ENCODE measurements around the gene CPA3.

Gene CPA3

DNA sequence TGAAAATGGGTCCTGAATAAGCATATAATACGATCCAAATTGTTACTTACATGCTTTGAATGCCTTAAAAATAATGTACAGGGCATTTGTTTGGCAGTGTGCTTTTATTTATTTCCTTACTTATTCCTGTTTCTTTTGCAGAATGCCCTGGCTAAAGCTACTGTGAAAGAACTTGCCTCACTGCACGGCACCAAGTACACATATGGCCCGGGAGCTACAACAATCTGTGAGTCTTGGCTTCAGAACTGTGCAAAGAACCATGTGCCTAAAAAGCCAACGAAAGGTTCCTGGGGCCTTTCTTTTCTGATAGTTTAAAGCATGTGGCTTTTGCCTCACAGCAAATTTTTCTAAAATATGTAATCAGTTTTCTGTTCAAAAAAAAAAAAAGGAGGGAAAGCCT is 7.8 kb upstream of the CPA3 start:
- DNase-seq (ENCODE audit: low read depth in 4 of 4, low spot score in 1 of 4), result no peak

DNA sequence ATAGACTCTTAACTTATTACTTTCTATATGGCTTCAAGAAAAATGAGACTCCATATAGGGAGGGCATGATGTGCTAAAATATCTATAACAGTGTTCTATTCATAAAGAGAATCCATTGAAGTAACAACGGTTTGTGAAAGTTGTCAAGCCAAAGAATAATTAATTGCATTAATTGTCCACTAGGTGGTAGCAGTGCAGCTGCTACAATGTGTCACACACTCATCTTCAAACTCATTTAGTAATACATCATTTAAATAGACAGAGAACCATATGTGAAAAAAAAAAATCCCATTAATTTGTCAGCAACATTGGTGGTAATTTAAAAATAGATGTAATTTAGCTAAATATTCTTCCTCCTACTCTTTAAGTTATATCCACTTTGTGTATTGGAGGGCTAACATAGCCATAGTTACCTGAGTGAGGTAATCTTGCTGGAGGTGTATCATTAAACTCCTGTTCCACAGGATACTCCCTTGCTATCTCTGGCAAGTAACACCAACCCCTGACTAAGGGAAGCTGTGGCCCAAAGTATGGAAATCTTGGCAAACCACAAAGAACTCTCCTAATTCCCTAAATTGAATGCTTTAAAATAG is 3.7 kb upstream of the CPA3 start:
- DNase-seq (ENCODE audit: low read depth in 4 of 4, low spot score in 1 of 4), result no peak

DNA sequence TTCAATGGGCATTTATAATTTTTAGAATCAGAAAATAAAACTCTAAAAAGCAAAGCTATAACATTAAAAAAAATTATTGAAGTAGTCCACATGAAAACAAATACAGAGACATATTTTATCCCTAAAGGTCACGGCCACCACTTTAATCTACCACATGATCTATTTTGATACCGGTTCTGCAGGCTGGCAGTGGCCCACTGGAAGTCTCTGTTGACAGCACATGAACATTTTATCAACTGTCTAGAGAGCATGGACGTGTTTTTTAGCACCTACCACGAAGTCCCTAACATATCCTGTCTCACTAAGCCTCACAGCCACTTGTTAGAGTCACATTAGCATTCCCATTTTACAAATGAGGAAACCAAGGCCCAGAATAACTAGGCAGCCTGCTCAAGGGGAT is 1.8 kb upstream of the CPA3 start:
- no peak for DNase-seq (ENCODE audit: low read depth in 4 of 4, low spot score in 1 of 4)

DNA sequence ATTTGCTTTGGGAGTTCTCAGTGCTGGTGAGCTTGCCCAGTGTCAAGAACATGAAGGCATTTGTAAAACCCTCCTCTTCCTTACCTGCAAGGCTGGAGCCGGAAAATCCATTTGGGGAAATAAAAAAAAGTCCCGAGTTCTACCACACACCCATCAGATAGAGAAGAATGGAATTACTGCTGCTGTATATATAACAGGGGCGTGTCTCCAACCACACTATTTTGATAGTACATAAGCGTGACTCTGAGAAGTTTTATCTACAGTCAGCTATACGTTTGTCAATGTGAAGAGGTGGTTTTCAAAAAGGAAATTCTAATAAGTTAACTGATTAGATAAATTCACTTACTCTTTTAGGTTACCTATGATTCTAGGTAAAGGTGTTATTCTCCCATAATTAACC is 1.3 kb upstream of the CPA3 start:
- no peak for DNase-seq (ENCODE audit: low read depth in 4 of 4, low spot score in 1 of 4)

DNA sequence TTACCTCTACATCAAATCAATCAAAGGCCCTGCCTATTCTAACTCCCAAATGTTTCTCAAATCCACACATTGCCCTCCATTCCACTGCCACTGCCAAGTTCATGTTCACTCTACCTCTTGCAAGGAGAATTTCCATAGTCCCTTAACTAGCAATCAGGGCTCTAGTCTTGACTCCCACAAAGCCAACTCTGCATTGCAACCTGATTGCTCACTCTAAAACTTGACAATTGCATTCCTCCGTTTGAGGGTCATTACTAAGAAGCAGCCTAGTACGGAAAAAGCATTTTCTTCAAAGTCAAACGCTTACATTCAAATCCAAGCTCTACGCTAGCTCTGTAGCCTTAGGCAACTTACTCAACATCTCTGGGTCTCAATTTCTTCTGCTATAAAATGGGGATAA is 1.2 kb downstream of the CPA3 start:
- DNase-seq (ENCODE audit: low read depth in 4 of 4, low spot score in 1 of 4), result no peak

DNA sequence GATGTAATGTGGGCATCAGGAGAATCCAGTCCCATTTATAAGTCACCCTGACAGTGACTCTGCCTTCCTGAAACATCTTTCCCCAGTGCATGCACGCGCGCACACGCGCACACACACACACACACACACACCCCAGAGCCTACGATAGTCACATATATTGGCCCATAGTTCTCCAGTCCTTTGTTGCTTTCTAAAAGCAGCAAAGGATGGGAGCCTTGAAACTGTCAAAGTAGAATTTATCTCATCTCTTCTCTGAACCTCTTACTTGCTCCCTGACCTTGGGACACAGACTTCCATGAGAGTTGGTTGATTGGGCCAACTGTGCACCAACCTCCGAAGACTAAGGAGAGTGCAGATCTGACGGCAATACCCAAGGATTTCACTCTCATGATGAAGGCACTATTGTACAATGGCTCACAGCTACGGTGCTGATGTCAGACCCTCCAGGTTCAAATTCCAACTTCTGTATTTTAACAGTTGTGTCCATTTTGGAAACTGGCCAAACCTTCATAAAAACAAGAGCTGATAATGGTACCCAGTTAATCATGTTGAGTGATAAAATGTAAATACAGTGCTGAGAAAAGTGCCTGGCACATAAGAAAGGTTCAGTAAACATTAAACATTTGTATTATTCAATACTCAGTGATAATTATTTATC is 8.3 kb downstream of the CPA3 start:
- no peak for DNase-seq (ENCODE audit: low read depth in 4 of 4, low spot score in 1 of 4)

DNA sequence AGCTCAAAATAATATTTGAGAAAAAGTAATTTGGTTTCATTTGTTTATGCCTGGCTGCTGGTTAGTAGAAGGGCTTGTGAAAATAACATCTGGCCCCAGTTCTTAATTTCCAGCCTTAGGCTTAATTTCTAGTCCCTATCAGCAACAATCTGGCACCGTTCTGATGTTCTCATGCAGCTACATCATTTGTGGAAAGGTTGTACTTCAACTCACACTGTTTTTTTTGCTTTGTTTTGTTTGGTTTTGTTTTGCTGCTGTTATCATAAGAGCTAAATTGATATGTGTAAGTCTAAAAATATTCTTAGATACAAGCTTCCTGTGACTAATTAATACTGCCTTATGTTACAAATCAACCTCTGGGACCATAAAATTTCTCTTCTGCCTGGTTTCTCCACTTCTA is 8.9 kb downstream of the CPA3 start:
- no peak for DNase-seq (ENCODE audit: low read depth in 4 of 4, low spot score in 1 of 4)

DNA sequence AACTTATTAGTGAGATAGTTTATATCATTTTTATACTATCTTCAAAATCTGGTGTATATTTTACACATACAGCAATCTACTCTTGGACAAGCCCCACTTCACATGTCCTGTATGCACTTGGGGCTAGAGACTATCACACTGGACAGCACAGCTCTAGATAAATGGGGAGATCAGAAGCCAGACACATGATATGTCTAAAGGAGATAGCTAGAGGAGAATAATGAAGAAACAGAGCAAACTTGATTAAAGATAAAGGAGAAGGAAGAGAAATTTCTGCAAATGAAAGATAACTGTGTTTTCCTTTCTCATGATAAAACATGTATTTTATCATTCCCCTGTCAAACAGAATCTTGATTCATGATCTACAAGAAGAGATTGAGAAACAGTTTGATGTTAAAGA is 13.0 kb downstream of the CPA3 start:
- no peak for DNase-seq (ENCODE audit: low read depth in 4 of 4, low spot score in 1 of 4)

DNA sequence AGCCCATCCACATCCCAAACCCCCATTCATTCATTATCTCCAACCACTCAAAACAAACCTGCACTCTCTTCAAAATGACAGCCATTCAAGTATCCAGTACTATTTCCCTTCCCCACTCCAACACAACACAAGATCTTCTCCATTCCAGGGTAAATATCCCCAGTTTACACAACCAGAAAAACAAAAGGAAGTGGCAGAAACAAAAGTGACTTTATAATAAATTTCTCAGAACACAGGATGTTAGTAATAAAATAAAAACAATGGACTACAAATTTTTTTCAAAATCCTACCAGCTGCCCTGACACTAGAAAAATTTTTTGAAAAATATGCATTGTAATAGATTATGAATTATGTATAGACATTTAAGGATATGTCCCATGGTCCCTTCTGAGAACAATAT is 14.2 kb downstream of the CPA3 start:
- no peak for DNase-seq (ENCODE audit: low read depth in 4 of 4, low spot score in 1 of 4)

DNA sequence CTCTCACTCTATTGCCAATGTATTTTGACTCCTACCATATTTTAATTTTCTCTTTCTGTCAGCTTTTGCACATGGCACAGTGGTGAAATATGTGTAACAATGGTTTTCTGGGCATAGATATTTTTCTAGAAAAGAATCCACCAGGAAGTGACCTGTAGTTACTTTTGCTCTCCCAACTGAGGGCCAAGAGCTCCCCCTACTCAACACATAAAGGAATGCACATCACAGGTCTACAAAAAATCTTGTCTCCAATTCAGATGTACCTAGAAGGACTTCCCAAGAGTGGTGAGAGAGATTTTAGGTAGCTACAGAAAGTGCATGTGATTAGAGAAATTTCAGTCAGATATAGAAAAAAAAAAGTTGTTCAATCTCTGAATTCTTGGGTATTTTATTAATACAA is 15.6 kb downstream of the CPA3 start:
- DNase-seq (ENCODE audit: low read depth in 4 of 4, low spot score in 1 of 4), result no peak

DNA sequence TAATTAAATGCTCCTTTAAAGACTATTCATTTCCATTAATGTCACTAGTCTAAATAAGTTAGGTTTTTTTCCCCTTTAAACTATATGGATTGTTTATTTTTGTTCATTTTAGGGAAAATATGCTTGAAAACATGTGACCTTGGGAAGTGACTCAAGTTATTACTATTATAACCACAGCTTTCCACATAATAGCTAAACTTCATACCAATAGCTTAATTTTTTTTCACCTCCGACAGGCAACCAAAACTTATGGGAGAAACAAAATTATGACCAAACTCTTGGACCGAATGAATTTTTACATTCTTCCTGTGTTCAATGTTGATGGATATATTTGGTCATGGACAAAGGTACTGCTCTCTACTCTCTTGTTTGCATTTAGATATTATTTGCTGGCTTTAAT is 16.2 kb downstream of the CPA3 start:
- DNase-seq (ENCODE audit: low read depth in 4 of 4, low spot score in 1 of 4), result no peak

DNA sequence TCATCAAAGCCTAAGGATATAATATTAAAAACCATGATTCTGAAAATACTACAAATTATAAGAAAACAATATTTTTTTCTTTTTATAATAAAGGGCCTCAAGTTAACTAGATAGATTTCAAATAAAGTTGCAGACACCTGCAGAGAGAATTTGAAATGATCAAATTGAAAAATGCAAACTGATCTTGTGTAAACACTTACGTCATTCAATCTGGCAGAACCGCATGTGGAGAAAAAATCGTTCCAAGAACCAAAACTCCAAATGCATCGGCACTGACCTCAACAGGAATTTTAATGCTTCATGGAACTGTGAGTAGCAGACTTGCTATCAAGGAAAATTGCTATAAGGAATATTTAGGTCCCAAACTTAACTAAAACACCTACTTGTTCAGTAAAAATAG is 17.2 kb downstream of the CPA3 start:
- no peak for DNase-seq (ENCODE audit: low read depth in 4 of 4, low spot score in 1 of 4)

DNA sequence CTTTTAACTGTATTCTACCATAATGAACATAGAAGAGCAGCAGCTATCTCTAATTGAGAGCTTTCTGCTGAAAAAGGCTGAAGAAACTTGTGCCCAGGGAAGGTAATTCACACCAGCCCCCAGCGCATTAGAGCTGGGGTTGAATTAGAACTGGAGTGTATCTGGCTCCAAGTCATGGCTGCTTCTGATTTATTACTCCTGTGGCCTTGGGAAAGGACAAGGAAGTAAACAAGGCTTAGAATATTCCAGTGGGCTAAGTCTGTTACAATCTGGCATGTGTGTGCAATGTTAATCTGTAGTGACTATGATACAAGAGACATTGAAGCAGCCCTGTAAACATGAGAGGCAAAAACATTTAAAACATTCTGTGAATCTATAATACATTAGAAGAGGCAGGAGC is 18.1 kb downstream of the CPA3 start:
- DNase-seq (ENCODE audit: low read depth in 4 of 4, low spot score in 1 of 4), result no peak

DNA sequence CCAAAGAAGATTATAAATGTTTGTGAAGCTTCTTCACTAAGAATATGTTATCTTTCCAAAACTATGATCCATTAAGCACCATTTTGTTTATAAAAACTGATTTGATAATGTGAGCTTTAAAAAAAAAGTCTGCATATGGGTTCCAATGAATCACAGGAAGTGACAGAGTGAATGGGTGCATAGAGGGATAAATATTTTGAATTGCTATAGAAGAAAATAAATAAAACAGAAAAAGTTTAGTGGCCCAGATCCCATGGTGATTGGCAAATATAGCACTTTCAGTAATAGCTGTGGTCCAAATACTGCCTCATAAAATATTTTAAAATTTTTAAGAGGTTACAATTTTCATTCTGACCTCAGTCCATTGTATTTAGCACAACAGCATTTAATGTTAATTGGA is 19.2 kb downstream of the CPA3 start:
- DNase-seq (ENCODE audit: low read depth in 4 of 4, low spot score in 1 of 4), result no peak

DNA sequence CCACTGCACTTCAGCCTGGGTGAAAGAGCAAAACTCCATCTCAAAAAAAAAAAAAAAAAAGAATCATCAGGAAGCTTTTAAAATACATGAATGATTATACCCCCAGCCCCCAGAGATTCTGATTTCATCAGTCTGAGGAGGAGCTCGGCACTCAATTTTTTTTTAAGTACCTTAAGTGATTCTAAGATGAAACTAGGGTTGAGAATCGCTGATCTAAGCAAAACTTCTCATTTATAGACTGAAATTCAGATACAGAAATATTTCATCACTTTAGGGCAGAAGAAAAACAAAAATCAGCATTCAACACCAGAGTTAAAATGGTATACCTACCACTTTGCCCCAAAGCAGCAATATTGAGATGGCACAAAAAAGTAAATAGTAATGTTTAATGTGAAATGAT is 24.7 kb downstream of the CPA3 start:
- DNase-seq (ENCODE audit: low read depth in 4 of 4, low spot score in 1 of 4), result no peak

DNA sequence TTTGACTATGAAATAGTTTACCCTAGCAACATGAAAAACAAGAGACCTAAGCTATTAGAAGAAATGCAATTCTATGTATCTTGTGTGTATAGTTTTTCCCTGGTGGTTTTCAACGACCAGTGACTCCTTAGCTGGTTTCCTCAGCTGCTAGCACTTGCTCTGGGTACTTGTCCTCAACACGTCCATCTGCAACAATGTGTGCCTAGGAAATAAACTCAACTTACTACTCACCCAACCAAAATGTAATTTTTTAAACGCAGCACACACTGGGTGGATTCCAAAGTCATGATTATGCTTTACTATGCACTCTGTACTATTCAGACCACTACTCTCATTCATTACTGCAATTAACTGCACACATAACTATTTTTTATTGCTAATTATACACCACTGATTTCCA is 31.0 kb downstream of the CPA3 start:
- no peak for DNase-seq (ENCODE audit: low read depth in 4 of 4, low spot score in 1 of 4)

DNA sequence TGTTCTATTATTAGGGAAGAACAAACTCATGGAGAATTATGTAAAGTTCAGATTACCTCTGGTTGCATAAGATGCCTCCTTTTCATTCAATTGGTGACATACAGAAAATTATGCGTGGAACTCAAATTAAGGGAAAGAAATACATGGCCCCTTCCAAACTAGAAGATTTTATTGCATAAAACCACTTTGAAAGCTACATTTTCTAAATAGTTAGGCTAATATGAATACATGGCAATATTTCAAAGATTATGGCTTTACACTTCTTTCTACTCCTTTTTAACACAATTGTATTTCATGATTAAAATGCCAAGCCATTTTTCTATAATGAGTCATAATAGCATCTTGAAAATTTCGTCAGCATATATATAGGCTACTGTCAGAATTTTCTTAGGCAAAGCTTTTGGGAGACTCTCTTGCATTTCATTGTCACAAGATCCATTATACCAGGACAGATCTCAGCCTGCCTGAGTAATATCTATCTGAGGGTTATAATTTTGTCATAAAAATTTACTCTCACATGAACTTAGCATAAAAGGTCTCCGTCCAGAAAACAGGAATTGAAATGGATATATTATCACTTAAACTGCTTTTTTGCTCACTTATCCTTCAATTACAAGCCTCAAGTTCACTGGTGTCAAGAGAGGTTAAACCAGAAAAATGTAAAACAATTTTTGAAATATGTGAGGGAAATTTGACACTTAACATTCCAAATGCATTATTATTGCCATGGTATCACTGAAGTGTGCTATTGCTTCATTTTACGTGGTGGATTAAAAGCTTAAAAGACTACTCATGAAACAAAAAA is 37.1 kb downstream of the CPA3 start:
- DNase-seq (ENCODE audit: low read depth in 4 of 4, low spot score in 1 of 4), result no peak

DNA sequence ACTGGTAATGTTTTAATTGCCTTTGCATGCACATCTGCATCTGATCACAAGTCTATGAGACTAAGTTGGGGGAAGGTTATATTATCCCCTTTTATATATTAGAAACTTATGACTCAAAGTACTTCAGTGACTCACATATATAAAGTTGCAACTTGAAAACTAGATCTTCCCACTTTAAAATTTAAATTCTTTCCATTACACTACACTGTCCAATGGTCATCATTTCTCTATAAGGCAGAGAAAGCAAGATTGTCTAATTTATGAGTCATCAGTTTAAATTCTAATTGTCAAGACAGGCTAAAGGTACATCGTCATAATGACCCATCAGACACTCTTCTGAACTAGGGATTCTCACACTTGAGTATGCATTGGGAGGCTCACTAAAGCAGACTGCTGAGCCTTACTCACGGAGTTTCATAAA is 37.9 kb downstream of the CPA3 start:
- no peak for DNase-seq (ENCODE audit: low read depth in 4 of 4, low spot score in 1 of 4)

DNA sequence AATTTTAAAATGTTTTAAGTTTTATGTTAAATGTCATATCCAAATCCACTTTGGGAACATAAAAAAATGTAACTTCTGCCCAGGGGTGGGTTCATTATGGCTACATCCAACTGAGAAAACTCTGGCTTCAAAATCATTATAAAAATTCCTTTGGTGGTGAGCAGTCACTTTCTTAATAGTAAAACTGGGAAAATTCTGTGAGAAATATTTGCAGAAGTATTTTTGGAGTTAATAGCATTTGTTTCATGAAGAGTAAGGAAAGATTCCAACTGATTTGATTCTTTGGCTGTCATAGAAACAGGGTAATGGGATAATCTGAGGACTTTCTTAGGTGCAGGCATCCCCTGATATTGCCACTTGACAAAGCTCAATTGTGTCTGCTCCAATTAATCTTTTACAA is 38.8 kb downstream of the CPA3 start:
- DNase-seq (ENCODE audit: low read depth in 4 of 4, low spot score in 1 of 4), result no peak

DNA sequence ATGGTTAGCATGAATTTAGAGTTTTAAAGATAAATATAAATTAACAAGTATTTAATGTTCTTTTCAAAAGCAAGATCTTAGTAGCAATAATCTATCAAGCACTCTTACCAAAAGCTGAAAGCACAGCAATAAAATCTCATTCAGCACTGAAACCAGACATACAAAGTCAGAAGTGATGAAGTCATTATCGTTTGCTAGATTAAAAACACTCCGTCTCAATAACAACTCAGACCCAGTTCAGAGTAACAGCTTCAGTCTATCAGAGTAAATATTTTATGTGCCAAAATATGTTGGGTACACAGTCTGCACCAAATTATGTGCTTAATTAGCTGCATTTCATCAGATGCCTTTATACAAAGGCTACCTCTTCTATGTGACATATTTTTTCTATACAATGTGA is 41.6 kb downstream of the CPA3 start:
- no peak for DNase-seq (ENCODE audit: low read depth in 4 of 4, low spot score in 1 of 4)

DNA sequence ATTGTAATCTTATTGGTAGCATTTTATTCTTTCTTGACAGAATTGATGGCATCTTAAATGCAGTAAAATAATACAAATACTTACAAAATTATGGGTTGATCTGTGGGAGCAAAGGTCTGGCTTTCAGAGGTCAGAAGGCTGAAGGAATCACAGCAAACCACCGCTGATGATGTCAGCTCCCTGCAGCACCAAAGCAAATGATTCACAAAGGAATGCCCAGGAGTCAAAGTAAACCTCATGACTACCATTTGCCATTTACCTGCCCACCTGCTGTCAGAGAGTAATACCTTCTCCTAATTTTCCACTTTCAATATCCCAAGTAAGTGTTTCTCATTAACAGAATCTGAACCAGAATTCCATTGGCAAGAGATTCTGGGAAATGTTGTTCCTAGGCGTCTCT is 46.1 kb downstream of the CPA3 start:
- no peak for DNase-seq (ENCODE audit: low read depth in 4 of 4, low spot score in 1 of 4)

DNA sequence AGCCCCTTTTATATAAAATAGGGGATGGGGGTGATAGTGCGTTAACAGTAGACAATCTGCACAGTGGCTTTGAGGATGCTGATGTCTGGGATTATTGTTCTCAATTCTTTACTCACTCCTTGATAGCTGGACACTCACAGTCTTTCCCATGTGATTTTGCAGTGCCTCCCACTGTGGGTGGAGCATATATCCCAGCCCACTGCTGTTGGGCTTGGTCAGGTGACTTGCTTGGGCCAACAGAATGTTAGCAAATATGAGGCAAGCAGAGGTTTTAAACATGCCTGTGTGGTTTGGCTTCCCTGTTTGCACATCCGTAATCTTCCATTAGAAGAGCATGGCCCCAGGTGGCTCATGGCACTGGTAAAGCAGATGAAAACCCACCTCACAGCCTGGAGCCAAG is 46.5 kb downstream of the CPA3 start:
- DNase-seq (ENCODE audit: low read depth in 4 of 4, low spot score in 1 of 4), result no peak
